GM21528 (cell line): Measurements from ENCODE around the gene C16orf54.
"Not testable (repeated sequence)": the region's sequence is repeated elsewhere in the genome, so short reads cannot be mapped to it uniquely, and the experiment has no call there.

Experiments used
- ATAC-seq: cut with Tn5 transposase; IDR thresholded peaks from one replicate; pipeline ENCODE4 v1.9.1; 2021; ENCODE audit warnings: mild to moderate bottlenecking, moderate library complexity; ENCODE audit not compliant: unreplicated experiment, low FRiP score

The C16orf54 gene

DNA sequence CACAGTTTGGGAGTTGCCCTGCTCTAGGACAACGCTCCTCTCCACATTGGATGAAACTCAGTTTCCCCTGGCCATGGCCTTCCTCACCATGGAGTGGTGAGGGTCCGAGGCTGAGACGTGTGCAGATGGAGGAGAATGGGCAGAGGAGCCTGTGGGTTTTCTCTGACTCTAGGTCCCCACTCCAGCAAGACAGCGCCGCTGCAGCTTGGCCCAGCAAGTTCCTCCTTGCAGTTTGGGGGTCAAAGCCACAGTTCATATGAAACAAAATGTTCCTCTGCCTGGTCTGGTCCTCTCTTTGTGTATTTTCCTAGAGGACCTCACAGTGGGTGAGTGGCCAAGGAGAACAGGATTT is 2.3 kb downstream of the C16orf54 start:
- ATAC-seq, result no peak

GRCh38 chr16:29742683-29743275 is 3.0 kb downstream of the C16orf54 start:
- no peak for ATAC-seq

GRCh38 chr16:29740630-29741015 is 5.2 kb downstream of the C16orf54 start:
- ATAC-seq, result not testable (repeated sequence)

DNA sequence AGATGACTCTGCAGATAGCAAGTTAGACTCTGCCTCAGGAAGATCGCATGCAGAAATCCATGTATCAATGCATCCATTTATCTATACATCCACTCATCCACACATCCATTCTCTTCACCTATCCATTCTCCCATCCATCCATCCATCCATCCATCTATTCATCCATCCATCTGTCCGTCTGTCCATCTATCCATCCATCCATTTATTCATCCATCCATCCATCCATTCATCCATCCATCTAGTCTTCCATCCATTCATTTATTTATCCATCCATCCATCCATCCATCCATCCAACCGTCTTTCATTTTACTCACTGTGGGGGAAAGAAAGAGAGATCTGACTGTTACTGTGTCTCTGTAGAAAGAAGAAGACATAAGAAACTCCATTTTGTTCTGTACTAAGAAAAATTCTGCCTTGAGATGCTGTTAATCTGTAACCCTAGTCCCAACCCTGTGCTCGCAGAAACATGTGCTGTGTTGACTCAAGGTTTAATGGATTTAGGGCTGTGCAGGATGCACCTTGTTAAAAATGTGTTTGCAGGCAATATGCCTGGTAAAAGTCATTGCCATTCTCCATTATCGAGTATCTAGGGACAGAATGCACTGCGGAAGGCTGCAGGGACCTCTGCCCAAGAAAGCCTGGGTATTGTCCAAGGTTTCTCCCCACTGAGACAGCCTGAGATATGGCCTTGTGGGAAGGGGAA is 5.7 kb downstream of the C16orf54 start:
- not testable (repeated sequence) for ATAC-seq

DNA sequence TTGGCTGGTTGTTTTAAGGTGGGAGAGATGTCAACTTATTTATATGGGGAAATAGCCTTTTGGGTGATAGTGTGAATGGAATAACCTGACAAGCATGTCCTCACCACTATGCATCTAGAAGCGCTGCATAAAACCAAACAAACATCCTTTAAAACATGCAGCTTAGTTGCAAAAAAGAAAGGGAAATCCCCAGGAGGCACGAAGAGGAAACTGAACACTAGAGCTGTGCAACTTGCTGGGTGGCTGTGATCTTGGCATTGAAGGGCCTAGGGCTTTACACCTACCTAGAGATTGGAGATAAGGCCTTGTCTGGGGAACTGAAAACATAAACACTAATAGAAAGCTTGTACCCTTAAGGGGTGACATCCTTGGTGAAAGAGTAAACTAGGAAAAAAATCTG is 7.3 kb downstream of the C16orf54 start:
- ATAC-seq, result no peak

- no peak for ATAC-seq
These were observed 8.1 kb downstream of the C16orf54 start for GRCh38 chr16:29737713-29738112.

DNA sequence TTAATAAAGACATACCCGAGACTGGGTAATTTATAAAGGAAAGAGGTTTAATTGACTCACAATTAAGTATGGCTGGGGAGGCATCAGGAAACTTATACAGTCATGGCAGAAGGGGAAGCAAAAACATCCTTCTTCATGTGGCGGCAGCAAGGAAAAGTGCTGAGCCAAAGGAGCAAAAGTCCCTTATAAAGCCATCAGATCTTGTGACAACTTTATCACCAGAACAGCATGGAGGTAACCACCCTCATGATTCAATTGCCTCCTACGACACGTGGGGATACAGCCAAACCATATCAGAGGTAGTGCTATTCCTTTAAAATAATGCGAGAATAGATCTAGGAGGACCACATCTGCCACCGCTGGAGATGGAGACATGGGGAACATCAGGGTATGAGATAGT is 9.0 kb downstream of the C16orf54 start:
- no peak for ATAC-seq

DNA sequence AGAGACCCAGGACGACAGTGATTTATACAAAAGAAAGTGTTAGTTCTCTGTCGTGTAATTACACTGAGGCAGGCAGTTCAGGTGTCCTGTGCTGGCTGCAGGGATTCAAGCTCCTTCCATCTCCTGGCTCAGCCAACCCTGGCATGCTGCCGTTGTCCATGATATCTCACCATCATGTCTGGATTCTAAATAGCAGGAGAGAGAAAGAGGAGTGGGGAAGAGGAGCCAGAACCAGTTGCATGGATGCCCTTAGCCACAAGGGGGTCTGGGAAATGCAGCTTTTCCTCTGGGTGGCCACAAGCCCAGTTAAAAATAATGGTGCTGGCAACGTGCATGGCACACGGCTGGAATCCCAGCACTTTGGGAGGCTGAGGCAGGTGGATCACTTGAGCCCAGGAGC is 9.7 kb downstream of the C16orf54 start:
- ATAC-seq, result no peak

DNA sequence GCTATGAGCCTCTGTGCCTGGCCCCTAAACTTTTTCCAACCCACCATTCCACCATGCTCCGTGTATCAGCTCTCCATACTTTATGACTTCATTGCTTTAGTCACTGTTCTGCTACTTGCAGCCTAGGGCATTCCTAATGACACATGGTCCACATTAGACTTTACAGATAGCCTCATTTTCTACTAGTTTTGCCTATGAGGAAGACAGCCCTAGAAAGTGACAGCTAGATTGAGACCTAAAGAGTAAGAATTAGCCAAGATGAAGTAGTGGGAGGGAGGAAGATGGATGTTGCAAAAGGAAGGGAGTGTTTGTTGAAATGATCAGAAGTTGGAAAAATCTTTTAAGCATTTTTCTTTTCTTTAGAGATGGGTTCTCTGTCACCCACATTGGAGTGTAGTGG is 11.0 kb downstream of the C16orf54 start:
- no peak for ATAC-seq

DNA sequence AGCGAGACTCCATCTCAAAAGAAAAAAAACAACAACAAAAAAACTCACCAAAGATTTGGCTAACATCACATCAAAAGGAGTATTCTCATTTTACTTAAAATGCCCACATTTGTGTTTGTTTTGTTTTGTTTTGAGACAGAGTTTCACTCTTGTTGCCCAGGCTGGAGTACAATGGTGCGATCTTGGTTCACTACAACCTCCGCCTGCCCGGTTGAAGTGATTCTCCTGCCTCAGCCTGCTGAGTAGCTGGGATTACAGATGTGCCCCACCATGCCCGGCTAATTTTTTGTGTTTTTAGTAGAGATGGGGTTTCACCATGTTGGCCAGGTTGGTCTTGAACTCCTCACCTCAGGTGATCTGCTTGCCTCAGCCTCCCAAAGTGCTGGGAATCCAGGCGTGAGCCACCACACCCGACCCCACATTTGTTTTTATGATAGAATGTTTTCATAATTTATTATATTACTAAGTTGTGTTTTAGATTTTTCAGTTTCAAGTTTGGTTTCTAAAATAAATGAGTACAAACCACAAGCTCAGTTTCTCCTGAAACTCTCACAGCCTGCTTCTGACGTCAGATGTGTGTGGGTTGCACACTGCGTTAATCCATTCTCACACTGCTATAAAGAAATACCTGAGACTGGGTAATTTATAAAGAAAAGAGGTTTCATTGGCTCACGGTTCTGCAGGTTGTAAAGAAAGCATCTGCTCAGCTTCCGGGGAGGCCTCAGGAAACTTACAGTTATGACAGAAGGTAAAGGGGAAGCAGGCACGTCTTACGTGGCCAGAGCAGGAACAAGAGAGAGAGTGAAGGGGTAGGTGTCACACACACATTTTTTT is 13.8 kb downstream of the C16orf54 start:
- peak; percentile 58 for ATAC-seq

DNA sequence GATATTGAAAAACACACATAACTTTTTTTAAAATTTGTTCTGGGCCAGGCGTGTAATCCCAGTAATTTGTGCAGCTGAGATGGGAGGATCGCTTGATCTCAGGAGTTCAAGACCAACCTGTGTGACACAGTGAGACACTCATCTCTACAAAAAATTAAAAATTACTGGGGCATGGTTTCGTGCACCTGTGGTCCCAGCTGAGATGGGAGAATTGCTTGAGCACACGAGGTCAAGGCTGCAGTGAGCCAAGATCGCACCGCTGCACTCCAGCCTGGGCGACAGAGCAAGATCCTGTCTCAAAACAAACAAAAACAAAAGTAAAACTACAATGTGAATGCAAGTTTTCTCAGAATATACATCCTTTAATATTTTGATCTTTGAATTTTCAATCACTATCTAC is 15.1 kb downstream of the C16orf54 start:
- ATAC-seq, result no peak

GRCh38 chr16:29729116-29729521 is 16.7 kb downstream of the C16orf54 start:
- no peak for ATAC-seq

DNA sequence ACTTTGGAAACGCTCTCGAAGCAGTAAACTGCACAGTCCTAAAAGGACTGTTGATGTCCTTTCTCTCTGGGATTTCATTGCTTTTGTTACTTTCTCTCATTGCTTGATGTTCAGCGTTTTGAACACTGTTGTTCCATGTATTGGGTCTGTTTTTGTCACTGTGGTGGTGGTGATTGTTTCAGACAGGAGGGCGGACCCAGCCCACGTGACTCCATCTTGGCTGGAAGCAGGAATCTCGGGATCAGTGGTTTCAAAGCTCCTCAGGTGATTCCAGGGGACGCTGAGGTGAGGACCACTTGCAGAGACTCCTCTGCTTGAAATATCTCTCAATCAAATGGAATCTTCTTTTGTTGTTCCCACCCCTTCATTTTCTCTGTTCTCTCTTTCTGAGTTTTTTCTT is 18.3 kb downstream of the C16orf54 start:
- no peak for ATAC-seq

- no peak for ATAC-seq
These were observed 18.9 kb downstream of the C16orf54 start for GRCh38 chr16:29726845-29727377.

DNA sequence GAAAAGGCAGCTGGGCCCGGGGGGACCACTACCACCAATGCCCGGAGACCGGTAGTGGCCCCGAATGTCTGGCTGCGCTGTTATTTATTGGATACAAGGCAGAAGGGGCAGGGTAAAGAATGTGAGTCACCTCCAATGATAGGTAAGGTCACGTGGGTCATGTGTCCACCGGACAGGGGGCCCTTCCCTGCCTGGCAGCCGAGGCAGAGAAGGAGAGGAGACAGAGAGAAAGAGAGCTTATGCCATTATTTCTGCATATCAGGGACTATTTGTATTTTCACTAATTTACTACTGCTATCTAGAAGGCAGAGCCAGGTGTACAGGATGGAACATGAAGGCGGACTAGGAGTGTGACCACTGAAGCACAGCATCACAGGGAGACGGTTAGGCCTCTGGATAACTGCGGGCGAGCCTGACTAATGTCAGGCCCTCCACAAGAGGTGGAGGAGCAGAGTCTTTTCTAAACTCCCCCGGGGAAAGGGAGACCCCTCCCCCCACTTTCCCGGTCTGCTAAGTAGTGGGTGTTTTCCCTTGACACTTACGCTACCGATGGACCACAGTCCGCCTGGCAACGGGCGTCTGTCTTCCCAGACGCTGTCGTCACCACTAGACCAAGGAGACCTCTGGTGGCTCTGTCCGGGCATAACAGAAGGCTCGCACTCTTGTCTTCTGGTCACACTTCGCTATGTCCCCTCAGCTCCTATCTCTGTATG is 24.5 kb downstream of the C16orf54 start:
- ATAC-seq, result not testable (repeated sequence)

GRCh38 chr16:29720703-29721102 is 25.1 kb downstream of the C16orf54 start:
- no peak for ATAC-seq

- ATAC-seq, result no peak
These were observed 26.7 kb downstream of the C16orf54 start for GRCh38 chr16:29719063-29719462.

DNA sequence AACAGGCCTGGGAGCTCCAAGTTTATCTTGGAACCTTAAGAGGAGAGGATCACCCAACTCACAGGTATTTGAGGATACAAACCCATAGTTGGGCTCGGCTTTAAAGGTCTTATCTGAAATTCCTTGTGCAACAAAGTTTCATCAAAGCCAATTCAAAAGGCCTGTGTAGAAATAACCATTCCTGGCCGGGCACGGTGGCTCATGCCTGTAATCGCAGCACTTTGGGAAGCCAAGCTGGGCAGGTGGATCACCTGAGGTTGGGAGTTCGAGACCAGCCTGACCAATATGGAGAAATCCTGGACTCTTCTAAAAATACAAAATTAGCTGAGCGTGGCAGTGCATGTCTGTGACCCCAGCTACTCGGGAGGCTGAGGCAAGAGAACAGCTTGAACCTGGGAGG is 28.7 kb downstream of the C16orf54 start:
- no peak for ATAC-seq

- no peak for ATAC-seq
These were observed 30.8 kb downstream of the C16orf54 start for GRCh38 chr16:29714972-29715371.

- no peak for ATAC-seq
These were observed 31.4 kb downstream of the C16orf54 start for GRCh38 chr16:29714396-29714795.

DNA sequence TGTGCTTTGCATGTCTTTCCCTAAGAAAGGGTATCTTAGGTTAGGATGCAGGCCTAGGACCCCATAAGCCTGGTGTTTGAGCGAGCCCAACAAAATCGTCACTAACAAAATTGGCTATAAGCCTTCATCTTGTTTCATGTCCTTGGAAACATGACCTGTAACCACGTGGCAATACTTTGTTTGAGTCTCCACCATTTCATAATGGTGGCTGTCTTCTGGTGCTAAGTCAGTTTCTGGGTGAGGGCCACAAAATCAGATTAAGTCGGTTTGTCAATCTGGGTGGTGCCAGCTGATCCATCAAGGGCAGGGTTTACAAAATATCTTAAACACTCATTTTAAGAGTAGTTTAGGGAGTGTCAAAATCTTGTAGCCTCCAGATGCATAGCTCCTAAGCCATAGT is 33.0 kb downstream of the C16orf54 start:
- ATAC-seq, result no peak
